HepG2 (cell line): ENCODE data around the gene CRKL. TPM values are rescaled to one million over a fixed set of nuclear protein-coding genes. Genes with fewer than 3 reads are reported as not detected.

ENCODE experiments used
- ATAC-seq: fragments of 200-7000 bp; cut with Tn5 transposase; 3 replicates; pipeline ENCODE4 v1.9.1; 2020; ENCODE audit warnings: mild to moderate bottlenecking, moderate library complexity
- BruUV-seq: library from RNA; stranded (reverse); fragments of 400-500 nt; replicated peaks from 2 replicates; lab custom pipeline; 2021; lab: Mats Ljungman, UMichigan
- CTCF ChIA-PET: fragments of 300-600 bp; formaldehyde crosslinking; extraction: SDS; loops from one replicate; lab custom pipeline; 2021; ENCODE audit warnings: low total read pairs, inconsistent platforms, low intra/inter-chr PET ratio; lab: Yijun Ruan, JAX
- POLR2A ChIA-PET: fragments of 350-600 bp; sonication (Branson Sonifier 250); formaldehyde crosslinking; loops from one replicate; lab custom pipeline; 2020; ENCODE audit warnings: antibody characterized with exemption, inconsistent platforms; lab: Yijun Ruan, JAX
- DNase-seq: peaks from one replicate; pipeline ENCODE4 v3.0.0-alpha.2; 2015; ENCODE audit warnings: low spot score
- FAIRE-seq: peaks from 3 replicates; lab custom pipeline; 2011; peaks lifted over from hg19 to GRCh38; lab: Jason Lieb, UNC
- H2AFZ ChIP-seq: one replicate; pipeline ENCODE4 v1.6.1; 2011; ENCODE audit warnings: low read length, inconsistent platforms
- H3K27ac ChIP-seq: fragments of 300-600 bp; 3 replicates; pipeline ENCODE4 v1.8.0; 2011; ENCODE audit warnings: mixed run types, mild to moderate bottlenecking, mixed read lengths, low read length, inconsistent platforms; ENCODE audit not compliant: insufficient read depth; ENCODE audit errors: extremely low read length
- H3K27me3 ChIP-seq, 2 experiments: fragments of 200-600 bp in 1 of 2; 2 replicates in 1 of 2; 3 replicates in 1 of 2; pipeline versions ENCODE4 v1.6.0 to v1.8.0; 2011; ENCODE audit warnings: low read length in 2 of 2, mild to moderate bottlenecking in 2 of 2, moderate library complexity in 2 of 2, inconsistent platforms in 1 of 2; ENCODE audit not compliant: insufficient read depth in 2 of 2, control insufficient read depth in 1 of 2
- H3K36me3 ChIP-seq, 2 experiments: fragments of 200-600 bp in 1 of 2; replicated peaks in 1 of 2; 2 replicates in 1 of 2; 3 replicates in 1 of 2; pipeline versions ENCODE4 v1.5.1 to v1.8.0; 2011; ENCODE audit warnings: low read length in 2 of 2, inconsistent platforms in 1 of 2; ENCODE audit not compliant: insufficient read depth in 2 of 2, control insufficient read depth in 1 of 2
- H3K4me1 ChIP-seq: 2 replicates; pipeline ENCODE4 v1.5.1; 2012; ENCODE audit warnings: low read length, inconsistent platforms; ENCODE audit not compliant: insufficient read depth
- H3K4me2 ChIP-seq: 2 replicates; pipeline ENCODE4 v1.6.0; 2011; ENCODE audit warnings: low read depth, low read length, inconsistent platforms
- H3K4me3 ChIP-seq, 3 experiments: fragments of 200-600 bp in 1 of 3; sonication (generic), shearing (Covaris generic) in 1 of 3; replicated peaks in 1 of 3; 2 replicates each; pipeline ENCODE4 v1.5.1; 2011 to 2016; ENCODE audit warnings: low read length in 3 of 3, inconsistent platforms in 2 of 3, low read depth in 2 of 3, mild to moderate bottlenecking in 2 of 3, control low read depth in 1 of 3, mixed read lengths in 1 of 3; ENCODE audit not compliant: insufficient read depth in 1 of 3
- H3K79me2 ChIP-seq: one replicate; pipeline ENCODE4 v1.6.1; 2011; ENCODE audit warnings: low read length, inconsistent platforms; ENCODE audit not compliant: insufficient read depth
- H3K9ac ChIP-seq: 2 replicates; pipeline ENCODE4 v1.6.0; 2011; ENCODE audit warnings: mild to moderate bottlenecking, low read depth, low read length, inconsistent platforms; ENCODE audit not compliant: insufficient read depth
- H3K9me3 ChIP-seq: 2 replicates; pipeline ENCODE4 v1.5.1; 2012; ENCODE audit warnings: mild to moderate bottlenecking, low read length
- H4K20me1 ChIP-seq: 2 replicates; pipeline ENCODE4 v1.6.0; 2011; ENCODE audit warnings: inconsistent platforms, mild to moderate bottlenecking, low read length, moderate library complexity; ENCODE audit not compliant: insufficient read depth
- AKAP8 ChIP-seq: sonication (generic); formaldehyde crosslinking; IDR thresholded peaks from 2 replicates; pipeline ENCODE4 v1.5.1; 2020; ENCODE audit warnings: mild to moderate bottlenecking, missing genetic modification reagents
- ARNTL ChIP-seq: sonication (generic); formaldehyde crosslinking; IDR thresholded peaks from 2 replicates; pipeline ENCODE4 v1.4.0; 2020; ENCODE audit warnings: mild to moderate bottlenecking, missing genetic modification reagents
- NR1H2 ChIP-seq: sonication (generic); formaldehyde crosslinking; IDR thresholded peaks from 2 replicates; pipeline ENCODE4 v1.8.1; 2022; ENCODE audit warnings: low read depth, missing genetic modification reagents, borderline replicate concordance
- RBAK ChIP-seq: sonication (generic); formaldehyde crosslinking; IDR thresholded peaks from 2 replicates; pipeline ENCODE4 v1.5.1; 2020; ENCODE audit warnings: mild to moderate bottlenecking, missing genetic modification reagents
- TMF1 ChIP-seq: sonication (generic); formaldehyde crosslinking; IDR thresholded peaks from 2 replicates; pipeline ENCODE4 v1.8.1; 2022; ENCODE audit warnings: low read depth, missing genetic modification reagents
- TSC22D2 ChIP-seq: sonication (generic); formaldehyde crosslinking; IDR thresholded peaks from 2 replicates; pipeline ENCODE4 v1.5.1; 2020; ENCODE audit warnings: missing genetic modification reagents, mild to moderate bottlenecking, borderline replicate concordance
- ZC3H4 ChIP-seq: sonication (generic); formaldehyde crosslinking; IDR thresholded peaks from 2 replicates; pipeline ENCODE4 v1.4.0; 2020; ENCODE audit warnings: missing genetic modification reagents, borderline replicate concordance
- ZFP1 ChIP-seq: IDR thresholded peaks from 2 replicates; pipeline ENCODE4 v1.6.1; 2016
- ZNF225 ChIP-seq: sonication (generic); formaldehyde crosslinking; IDR thresholded peaks from 2 replicates; pipeline ENCODE4 v1.4.0; 2020; ENCODE audit warnings: mild to moderate bottlenecking, missing genetic modification reagents
- ZNF232 ChIP-seq: sonication (generic); formaldehyde crosslinking; IDR thresholded peaks from 2 replicates; pipeline ENCODE4 v1.4.0; 2020; ENCODE audit warnings: missing genetic modification reagents, borderline replicate concordance
- ZNF281 ChIP-seq: sonication (generic); formaldehyde crosslinking; IDR thresholded peaks from 2 replicates; pipeline ENCODE4 v1.4.0; 2020; ENCODE audit warnings: missing genetic modification reagents, borderline replicate concordance
- ZNF3 ChIP-seq: IDR thresholded peaks from 2 replicates; pipeline ENCODE4 v1.7.0; 2017; ENCODE audit warnings: inconsistent platforms
- ZNF644 ChIP-seq: IDR thresholded peaks from 2 replicates; pipeline ENCODE4 v1.6.1; 2016; ENCODE audit warnings: low read depth
- ZNF660 ChIP-seq: sonication (generic); formaldehyde crosslinking; IDR thresholded peaks from 2 replicates; pipeline ENCODE4 v1.5.1; 2020; ENCODE audit warnings: mild to moderate bottlenecking, low read depth, missing genetic modification reagents, borderline replicate concordance
- ZNF7 ChIP-seq: IDR thresholded peaks from 2 replicates; pipeline ENCODE4 v1.6.1; 2016; ENCODE audit warnings: missing biosample characterization, missing genetic modification reagents
- ZNF710 ChIP-seq: sonication (generic); formaldehyde crosslinking; IDR thresholded peaks from 2 replicates; pipeline ENCODE4 v1.5.0; 2020; ENCODE audit warnings: mild to moderate bottlenecking, missing genetic modification reagents, borderline replicate concordance
- WGBS: methylation state at CpG from one replicate; pipeline ENCODE4 v1.1.6; 2017; ENCODE audit warnings: low lambda C conversion rate; 5-methylcytosine and 5-hydroxymethylcytosine counted together
- in situ Hi-C: cut with HindIII; loops from 2 replicates; pipeline ENCODE4 v1.10.0; 2017; ENCODE audit warnings: low pct_unique_long_range_greater_than_20kb; ENCODE audit not compliant: extremely low pct_ligation_motif_present
- intact Hi-C: fragments of 100-400 bp; cut with micrococcal nuclease; formaldehyde crosslinking; loops from one replicate; pipeline ENCODE4 v1.10.0; 2022; ENCODE audit not compliant: unreplicated experiment
- polyA plus RNA-seq, 8 experiments: library from polyadenylated mRNA; depleted of rRNA in 3 of 8; stranded (reverse) in 7 of 8; unstranded in 1 of 8; fragments of >200 nt; fragmentation: Illumina TruSeq in 4 of 8; extraction: Trizol in 4 of 8; gene quantifications; 2 replicates each; pipeline versions ENCODE4 v1.2.1 to v1.2.3, GENCODE V29; 2011 to 2016; ENCODE audit warnings: low read depth in 4 of 8, missing spikeins in 1 of 8, mixed read lengths in 1 of 8; ENCODE audit not compliant: insufficient read depth in 1 of 8
- total RNA-seq, 5 experiments: library from RNA; depleted of rRNA; stranded (reverse); fragments of >200 nt; fragmentation: Illumina TruSeq; extraction: Trizol; gene quantifications; 2 replicates each; pipeline ENCODE4 v1.2.3, GENCODE V29; 2016; ENCODE audit warnings: low read depth in 1 of 5
- TF ChIP-seq, protein P1 (sequence below): sonication (generic); formaldehyde crosslinking; IDR thresholded peaks from 2 replicates; pipeline ENCODE4 v1.4.0; 2020; ENCODE audit warnings: missing genetic modification reagents

CRKL gene
- total and polyA plus RNA-seq, 2 of the 13 experiments (the other 11 are each of a cell fraction or from before 2014, with no cell fraction given), result 37.4 to 60.6 TPM

GRCh38 chr22:20885557-20886323 lies 31.5 kb upstream of the CRKL start:
- DNase-seq, result peak; percentile 85
- Histone ChIP-seq H3K4me1 (peaks cover 20% of the 10 kb centered on the region), H2AFZ (peak overlapping the region; percentile 86), H3K27ac (peak overlapping the region; percentile 72), H3K9ac (peak overlapping the region; percentile 63; the same call in 1 of the 2 replicates), H3K27me3 (no peaks in the 10 kb centered on the region), H3K4me3 (peak overlapping the region in 2 of 3 experiments; percentile 32 to 67; a peak in 4 of 6 replicates), H3K4me2 (peak overlapping the region; percentile 90), H3K9me3 (no peaks in the 10 kb centered on the region), H3K79me2 (no peaks in the 10 kb centered on the region), H3K36me3 (peaks cover 11 to 55% of the 10 kb centered on the region in 2 experiments), H4K20me1 (no peaks in the 10 kb centered on the region)
- in situ Hi-C loops, result no loop called here
- no TSS peak for BruUV-seq
- 19% methylated on average over 6 of the region's 10 CpGs for WGBS
- CTCF ChIA-PET, result interaction anchor here (0.8 to 2.3 kb wide), 3 partner anchors 76 to 82 kb away, joined by 3 to 12 read pairs (median 3); no protein-coding TSS in a partner anchor
- intact Hi-C loops, result loop anchor here (1.0 to 5.0 kb wide), 4 partner anchors 31 to 81 kb away; partner anchors contain the start of gene CRKL
- ATAC-seq, result peak; percentile 98
- peak; percentile 95 for FAIRE-seq
- POLR2A ChIA-PET, result interaction anchor here (0.7 to 1.8 kb wide), 16 partner anchors 9 to 117 kb away, joined by 3 to 22 read pairs (median 4); partner anchors contain the start of genes LZTR1 and THAP7
- TF ChIP-seq ZNF710 (CRISPR knock-in tag) (peak; percentile 55; the same call in 1 of the 2 replicates), ZNF232 (CRISPR knock-in tag) (no peak), ARNTL (no peak), ZNF225 (peak; percentile 66; the same call in 1 of the 2 replicates), ZNF7 (CRISPR knock-in tag) (no peak), ZNF660 (no peak), NR1H2 (CRISPR knock-in tag) (no peak), ZC3H4 (no peak), ZFP1 (CRISPR knock-in tag) (peak; percentile 61; the same call in 1 of the 2 replicates), ZNF644 (no peak), RBAK (CRISPR knock-in tag) (peak; percentile 55; the same call in 1 of the 2 replicates), TMF1 (CRISPR knock-in tag) (no peak), AKAP8 (CRISPR knock-in tag) (no peak), ZNF3 (no peak), TSC22D2 (CRISPR knock-in tag) (no peak), ZNF281 (CRISPR knock-in tag) (no peak)
- TF ChIP-seq, protein P1, sequence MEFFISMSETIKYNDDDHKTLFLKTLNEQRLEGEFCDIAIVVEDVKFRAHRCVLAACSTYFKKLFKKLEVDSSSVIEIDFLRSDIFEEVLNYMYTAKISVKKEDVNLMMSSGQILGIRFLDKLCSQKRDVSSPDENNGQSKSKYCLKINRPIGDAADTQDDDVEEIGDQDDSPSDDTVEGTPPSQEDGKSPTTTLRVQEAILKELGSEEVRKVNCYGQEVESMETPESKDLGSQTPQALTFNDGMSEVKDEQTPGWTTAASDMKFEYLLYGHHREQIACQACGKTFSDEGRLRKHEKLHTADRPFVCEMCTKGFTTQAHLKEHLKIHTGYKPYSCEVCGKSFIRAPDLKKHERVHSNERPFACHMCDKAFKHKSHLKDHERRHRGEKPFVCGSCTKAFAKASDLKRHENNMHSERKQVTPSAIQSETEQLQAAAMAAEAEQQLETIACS, result no peak
